ENCODE data around the gene SUV39H2. TPM values are rescaled to one million over a fixed set of nuclear protein-coding genes. Genes with fewer than 3 reads are reported as not detected.
"Not testable (repeated sequence)": the region's sequence is repeated elsewhere in the genome, so short reads cannot be mapped to it uniquely, and the experiment has no call there.

Gene SUV39H2
- total RNA-seq, 1 donor from 2014 or later, result 10.3 TPM

GRCh38 chr10:14873090-14873760 is 5.4 kb upstream of the SUV39H2 start:
- peak; percentile 81 for DNase-seq (ENCODE audit: low read depth)

- DNase-seq (ENCODE audit: low read depth), result no peak
Observed at GRCh38 chr10:14875941-14876340, 2.7 kb upstream of the SUV39H2 start.

GRCh38 chr10:14876764-14877163 is 1.9 kb upstream of the SUV39H2 start:
- no peak for DNase-seq (ENCODE audit: low read depth)

GRCh38 chr10:14879124-14879927 is 660 bp downstream of the SUV39H2 start:
- DNase-seq (ENCODE audit: low read depth), result no peak

- DNase-seq (ENCODE audit: low read depth), result no peak
Observed at GRCh38 chr10:14879928-14880193, 1.2 kb downstream of the SUV39H2 start.

- no peak for DNase-seq (ENCODE audit: low read depth)
Observed at GRCh38 chr10:14880229-14880628, 1.6 kb downstream of the SUV39H2 start.

GRCh38 chr10:14884082-14884481 is 5.4 kb downstream of the SUV39H2 start:
- DNase-seq (ENCODE audit: low read depth), result no peak

GRCh38 chr10:14889318-14889717 is 10.7 kb downstream of the SUV39H2 start:
- DNase-seq (ENCODE audit: low read depth), result no peak

GRCh38 chr10:14891151-14891550 is 12.5 kb downstream of the SUV39H2 start:
- DNase-seq (ENCODE audit: low read depth), result no peak

- peak; percentile 36 for DNase-seq (ENCODE audit: low read depth)
Observed at GRCh38 chr10:14904316-14904732, 25.7 kb downstream of the SUV39H2 start.

- DNase-seq (ENCODE audit: low read depth), result no peak
Observed at GRCh38 chr10:14904864-14905263, 26.2 kb downstream of the SUV39H2 start.

- no peak for DNase-seq (ENCODE audit: low read depth)
Observed at GRCh38 chr10:14905890-14906289, 27.2 kb downstream of the SUV39H2 start.

- no peak for DNase-seq (ENCODE audit: low read depth)
Observed at GRCh38 chr10:14906765-14907164, 28.1 kb downstream of the SUV39H2 start.

- DNase-seq (ENCODE audit: low read depth), result not testable (repeated sequence)
Observed at GRCh38 chr10:14907591-14907990, 28.9 kb downstream of the SUV39H2 start.

GRCh38 chr10:14909101-14909500 is 30.4 kb downstream of the SUV39H2 start:
- DNase-seq (ENCODE audit: low read depth), result no peak

GRCh38 chr10:14910953-14911352 is 32.3 kb downstream of the SUV39H2 start:
- DNase-seq (ENCODE audit: low read depth), result no peak

- no peak for DNase-seq (ENCODE audit: low read depth)
Observed at GRCh38 chr10:14911801-14912200, 33.1 kb downstream of the SUV39H2 start.

- no peak for DNase-seq (ENCODE audit: low read depth)
Observed at GRCh38 chr10:14916600-14916999, 37.9 kb downstream of the SUV39H2 start.

GRCh38 chr10:14917827-14918226 is 39.2 kb downstream of the SUV39H2 start:
- DNase-seq (ENCODE audit: low read depth), result no peak

- no peak for DNase-seq (ENCODE audit: low read depth)
Observed at GRCh38 chr10:14918964-14919363, 40.3 kb downstream of the SUV39H2 start.

- no peak for DNase-seq (ENCODE audit: low read depth)
Observed at GRCh38 chr10:14924013-14924412, 45.3 kb downstream of the SUV39H2 start.

- no peak for DNase-seq (ENCODE audit: low read depth)
Observed at GRCh38 chr10:14925268-14925667, 46.6 kb downstream of the SUV39H2 start.

GRCh38 chr10:14926061-14926470 is 47.4 kb downstream of the SUV39H2 start:
- no peak for DNase-seq (ENCODE audit: low read depth)
